Measurements from ENCODE around the gene WDR27. TPM values are rescaled to one million over a fixed set of nuclear protein-coding genes. Genes with fewer than 3 reads are reported as not detected.

The WDR27 gene
- polyA plus RNA-seq, 3 donors = 0.95 to 20.5 (median 2.0) TPM

GRCh38 chr6:169707772-169708171, 5.9 kb upstream of the WDR27 start:
- no CpG with 5 or more reads among the region's 2 CpGs for WGBS (ENCODE audit: insufficient coverage)
- peaks cover 28% of the 10 kb centered on the region for H3K4me1 Mint-ChIP-seq
- Histone ChIP-seq H3K9me3 (replicated peaks in 1 of 2; ENCODE audit: control insufficient read depth in 1 of 2, insufficient read depth in 1 of 2, low read length in 2 of 2) (no peaks in the 10 kb centered on the region), H3K79me2 (ENCODE audit: insufficient read depth, low read length) (peaks cover 30% of the 10 kb centered on the region), H3K27me3 (ENCODE audit: control insufficient read depth in 2 of 2, insufficient read depth in 2 of 2, low read length in 2 of 2) (no peaks in the 10 kb centered on the region), H3K4me2 (replicated peaks; ENCODE audit: extremely low read depth, low read length, poor library complexity, severe bottlenecking) (no peak overlapping the region), H2AFZ (ENCODE audit: insufficient read depth, low read depth, low read length, poor library complexity, severe bottlenecking) (no peak overlapping the region), H3K27ac (ENCODE audit: low read depth in 1 of 2, low read length in 2 of 2) (no peak overlapping the region), H3K4me1 (ENCODE audit: control insufficient read depth in 1 of 2, insufficient read depth in 2 of 2, low read length in 2 of 2) (peaks cover 12 to 18% of the 10 kb centered on the region in 2 donors), H3K9ac (ENCODE audit: insufficient read depth, low read length, poor library complexity, severe bottlenecking) (no peak overlapping the region), H3K36me3 (replicated peaks in 1 of 2; ENCODE audit: control insufficient read depth in 1 of 2, insufficient read depth in 2 of 2, low read length in 2 of 2) (peaks cover 26 to 55% of the 10 kb centered on the region in 2 donors), H3K4me3 (replicated peaks in 1 of 3; ENCODE audit: low read depth in 2 of 3, low read length in 3 of 3) (no peak overlapping the region), H4K20me1 (ENCODE audit: insufficient read depth, low read length) (peaks cover 13% of the 10 kb centered on the region)
- no peak overlapping the region for H3K27ac Mint-ChIP-seq
- H3K9me3 Mint-ChIP-seq = no peaks in the 10 kb centered on the region
- no peak overlapping the region for H3K4me3 Mint-ChIP-seq
- TF ChIP-seq CTCF (IDR thresholded peaks at IDR 0.05) = no peak
- H3K27me3 Mint-ChIP-seq (ENCODE audit: low read depth in 3 of 3) = no peaks in the 10 kb centered on the region
- peaks cover 35 to 39% of the 10 kb centered on the region in 2 donors for H3K36me3 Mint-ChIP-seq
- no peak for DNase-seq
- intact Hi-C loops (cut with micrococcal nuclease) = loop anchor here in 1 of 2 donors (10.0 kb wide), 1 partner anchor 493 kb away; no protein-coding TSS in a partner anchor

- Mint-ChIP-seq H3K4me3 (peak overlapping the region; percentile 88 to 92), H3K36me3 (peaks cover 9 to 15% of the 10 kb centered on the region in 2 donors), H3K4me1 (peaks cover 43% of the 10 kb centered on the region), H3K27me3 (ENCODE audit: low read depth in 3 of 3) (no peaks in the 10 kb centered on the region), H3K27ac (peak overlapping the region; percentile 85 to 93 (median 87)), H3K9me3 (peaks cover 0 to 1% (median 0%) of the 10 kb centered on the region in 7 donors)
- no peak for TF ChIP-seq CTCF (IDR thresholded peaks at IDR 0.05)
- 6% methylated on average over 13 of the region's 22 CpGs for WGBS (ENCODE audit: insufficient coverage)
- no peak for DNase-seq
- Histone ChIP-seq H3K27ac (ENCODE audit: low read depth in 1 of 2, low read length in 2 of 2) (peak overlapping the region; percentile 83 to 94), H3K4me2 (replicated peaks; ENCODE audit: extremely low read depth, low read length, poor library complexity, severe bottlenecking) (peak overlapping the region; percentile 95), H4K20me1 (ENCODE audit: insufficient read depth, low read length) (peaks cover 13% of the 10 kb centered on the region), H3K4me3 (replicated peaks in 1 of 3; ENCODE audit: low read depth in 2 of 3, low read length in 3 of 3) (peak overlapping the region; percentile 63 to 95 (median 84)), H2AFZ (ENCODE audit: insufficient read depth, low read depth, low read length, poor library complexity, severe bottlenecking) (peak overlapping the region; percentile 98), H3K9me3 (replicated peaks in 1 of 2; ENCODE audit: control insufficient read depth in 1 of 2, insufficient read depth in 1 of 2, low read length in 2 of 2) (no peaks in the 10 kb centered on the region), H3K36me3 (replicated peaks in 1 of 2; ENCODE audit: control insufficient read depth in 1 of 2, insufficient read depth in 2 of 2, low read length in 2 of 2) (peaks cover 4 to 21% of the 10 kb centered on the region in 2 donors), H3K9ac (ENCODE audit: insufficient read depth, low read length, poor library complexity, severe bottlenecking) (peak overlapping the region; percentile 96), H3K4me1 (ENCODE audit: control insufficient read depth in 1 of 2, insufficient read depth in 2 of 2, low read length in 2 of 2) (peaks cover 32 to 43% of the 10 kb centered on the region in 2 donors), H3K79me2 (ENCODE audit: insufficient read depth, low read length) (peaks cover 36% of the 10 kb centered on the region), H3K27me3 (ENCODE audit: control insufficient read depth in 2 of 2, insufficient read depth in 2 of 2, low read length in 2 of 2) (no peaks in the 10 kb centered on the region)
- intact Hi-C loops (cut with micrococcal nuclease) = loop anchor here (2.0 to 10.0 kb wide), 6 partner anchors 20 to 849 kb away; partner anchors contain the start of genes DYNLT2 (in 2 of the 2), ERMARD (in 2 of the 2), PSMB1 (in 2 of the 2) and TBP (in 2 of the 2)
Observed at GRCh38 chr6:169702840-169703246, 1.0 kb upstream of the WDR27 start.

Measured in CD14-positive monocyte (primary cell).